Panc1 (cell line): Measurements from ENCODE around the gene CORO7. TPM values are rescaled to one million over a fixed set of nuclear protein-coding genes. Genes with fewer than 3 reads are reported as not detected.

Source experiments
- ATAC-seq: fragments of 200-7000 bp; cut with Tn5 transposase; 2 replicates; pipeline ENCODE4 v1.9.1; 2020; ENCODE audit warnings: mild to moderate bottlenecking, moderate library complexity
- BruUV-seq: library from RNA; stranded (reverse); fragments of 400-500 nt; replicated peaks from 2 replicates; lab custom pipeline; 2021; lab: Mats Ljungman, UMichigan
- CTCF ChIA-PET: fragments of 300-600 bp; sonication (Branson Sonifier 250); formaldehyde crosslinking; loops from one replicate; lab custom pipeline; 2022; ENCODE audit warnings: antibody characterized with exemption; lab: Charles Lee
- POLR2A ChIA-PET: fragments of 300-600 bp; sonication (Branson Sonifier 250); formaldehyde crosslinking; loops from one replicate; lab custom pipeline; 2022; ENCODE audit warnings: antibody characterized with exemption; lab: Charles Lee
- DNase-seq: peaks from one replicate; pipeline ENCODE4 v3.0.0-alpha.2; 2010; ENCODE audit warnings: low read depth, low spot score
- H3K27ac ChIP-seq: 2 replicates; pipeline ENCODE4 v1.5.1; 2011; ENCODE audit warnings: mild to moderate bottlenecking, low read length, inconsistent platforms
- H3K27me3 ChIP-seq: fragments of 200-500 bp; sonication (Bioruptor generic); 2 replicates; pipeline ENCODE4 v1.6.0; 2014; ENCODE audit warnings: low read length, inconsistent platforms; ENCODE audit not compliant: control insufficient read depth, insufficient read depth
- H3K36me3 ChIP-seq: fragments of 200-500 bp; sonication (Bioruptor generic); 2 replicates; pipeline ENCODE4 v1.5.1; 2014; ENCODE audit warnings: inconsistent platforms, mild to moderate bottlenecking, low read length, moderate library complexity; ENCODE audit not compliant: control insufficient read depth, insufficient read depth
- H3K4me1 ChIP-seq: 2 replicates; pipeline ENCODE4 v1.5.1; 2011; ENCODE audit warnings: inconsistent platforms, mild to moderate bottlenecking, low read length, moderate library complexity; ENCODE audit not compliant: control insufficient read depth, insufficient read depth
- H3K4me3 ChIP-seq, 2 experiments: 2 replicates each; pipeline ENCODE4 v1.5.1; 2011 to 2012; ENCODE audit warnings: low read depth in 2 of 2, low read length in 2 of 2, mild to moderate bottlenecking in 2 of 2, inconsistent platforms in 1 of 2, moderate library complexity in 1 of 2
- H3K9me3 ChIP-seq: fragments of 200-500 bp; sonication (Bioruptor generic); 2 replicates; pipeline ENCODE4 v1.5.1; 2014; ENCODE audit warnings: low read depth, mild to moderate bottlenecking, inconsistent platforms, low read length, moderate library complexity; ENCODE audit not compliant: control insufficient read depth, insufficient read depth
- CTCF ChIP-seq: fragments of 450-650 bp; IDR thresholded peaks from 2 replicates; pipeline ENCODE4 v1.5.1; 2017; ENCODE audit warnings: mild to moderate bottlenecking
- POLR2AphosphoS5 ChIP-seq: IDR thresholded peaks from 2 replicates; pipeline ENCODE4 v1.6.1; 2012; ENCODE audit warnings: mild to moderate bottlenecking, low read depth, low read length, moderate library complexity
- REST ChIP-seq, 2 experiments: IDR thresholded peaks; 2 replicates each; pipeline ENCODE4 v1.6.1; 2011 to 2012; ENCODE audit warnings: low read depth in 2 of 2, control low read depth in 1 of 2, low read length in 1 of 2, mild to moderate bottlenecking in 1 of 2, moderate library complexity in 1 of 2; ENCODE audit not compliant: insufficient read depth in 1 of 2
- SIN3A ChIP-seq: IDR thresholded peaks from 2 replicates; pipeline ENCODE4 v1.6.1; 2012; ENCODE audit warnings: low read depth, mild to moderate bottlenecking, low read length, moderate library complexity, borderline replicate concordance; ENCODE audit not compliant: insufficient read depth
- TCF7L2 ChIP-seq: IDR thresholded peaks from 2 replicates; pipeline ENCODE4 v1.6.1; 2011; ENCODE audit warnings: mild to moderate bottlenecking, low read depth, low read length, inconsistent platforms
- in situ Hi-C: cut with HindIII; loops from 2 replicates; pipeline ENCODE4 v1.10.0; 2016; ENCODE audit warnings: low sequenced_read_pairs, low pct_unique_long_range_greater_than_20kb
- intact Hi-C: fragments of 100-400 bp; cut with micrococcal nuclease; formaldehyde crosslinking; loops from one replicate; pipeline ENCODE4 v1.10.0; 2022; ENCODE audit not compliant: unreplicated experiment
- total RNA-seq: library from RNA; stranded (reverse); gene quantifications from one replicate; pipeline ENCODE4 v1.2.1, GENCODE V29; 2021; ENCODE audit not compliant: unreplicated experiment

Gene CORO7
- total RNA-seq, 1 experiment from 2014 or later: 37.5 TPM

GRCh38 chr16:4365014-4365406, 51.4 kb downstream of the CORO7 start:
- DNase-seq (no peak), ATAC-seq (no peak)
- no TSS peak for BruUV-seq
- Histone ChIP-seq H3K27me3 (no peaks in the 10 kb centered on the region), H3K4me3 (no peak overlapping the region), H3K9me3 (no peaks in the 10 kb centered on the region), H3K27ac (no peak overlapping the region), H3K4me1 (peaks cover 6% of the 10 kb centered on the region; the same call in 1 of the 2 replicates), H3K36me3 (no peaks in the 10 kb centered on the region)
- TF ChIP-seq CTCF (no peak), SIN3A (no peak), POLR2AphosphoS5 (no peak), TCF7L2 (no peak), REST (IDR thresholded peaks at IDR 0.05; ENCODE audit: insufficient read depth in 1 of 2, low read depth in 2 of 2, low read length in 1 of 2) (no peak)
- ChIA-PET POLR2A (no interaction called here), CTCF (interaction anchor here (0.7 to 1.6 kb wide), 2 partner anchors 10 to 38 kb away, joined by 4 to 10 read pairs; no protein-coding TSS in a partner anchor)
- intact Hi-C loops: no loop called here
- in situ Hi-C loops: no loop called here

- ChIA-PET POLR2A (interaction anchor here (0.5 kb wide), 1 partner anchor 432 kb away, joined by 4 read pairs; no protein-coding TSS in a partner anchor), CTCF (interaction anchor here (0.7 to 1.6 kb wide), 2 partner anchors 10 to 39 kb away, joined by 4 to 10 read pairs; no protein-coding TSS in a partner anchor)
- Histone ChIP-seq H3K9me3 (no peaks in the 10 kb centered on the region), H3K27ac (no peak overlapping the region), H3K27me3 (no peaks in the 10 kb centered on the region), H3K4me1 (peaks cover 5% of the 10 kb centered on the region; the same call in 1 of the 2 replicates), H3K4me3 (no peak overlapping the region), H3K36me3 (no peaks in the 10 kb centered on the region)
- no TSS peak for BruUV-seq
- ATAC-seq: no peak
- DNase-seq: no peak
- TF ChIP-seq CTCF (no peak), POLR2AphosphoS5 (no peak), REST (IDR thresholded peaks at IDR 0.05; ENCODE audit: insufficient read depth in 1 of 2, low read depth in 2 of 2, low read length in 1 of 2) (no peak), TCF7L2 (no peak), SIN3A (no peak)
- intact Hi-C loops: no loop called here
- in situ Hi-C loops: no loop called here
Observed at GRCh38 chr16:4364196-4365013, 52.0 kb downstream of the CORO7 start.
